GM10847 (cell line): ENCODE data around the gene AGAP3.

ENCODE experiments used
- POLR2A ChIP-seq: IDR thresholded peaks from 2 replicates; pipeline ENCODE4 v1.6.1; 2011; ENCODE audit not compliant: insufficient read length; ENCODE audit errors: extremely low read depth

Gene AGAP3

DNA sequence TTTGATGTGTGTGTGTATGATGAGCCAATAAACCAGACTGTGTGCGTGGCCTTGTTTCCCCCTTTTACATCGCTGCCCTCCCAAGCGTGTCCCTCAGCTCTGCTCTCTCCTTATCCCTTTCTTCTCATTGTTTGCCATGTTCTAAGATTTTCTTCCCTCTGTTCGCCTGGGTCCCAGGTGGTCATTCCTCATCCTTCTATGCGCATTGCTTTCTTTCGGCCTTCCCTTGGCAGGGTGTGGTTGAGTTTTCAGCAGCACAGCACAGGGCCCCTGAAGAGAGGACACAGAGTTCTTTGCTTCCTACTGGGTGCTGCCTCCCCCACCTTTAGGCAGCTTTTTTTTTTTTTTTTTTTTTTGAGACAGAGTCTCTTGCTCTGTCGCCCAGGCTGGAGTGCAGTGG is 58.1 kb downstream of the AGAP3 start:
- TF ChIP-seq POLR2A = no peak

DNA sequence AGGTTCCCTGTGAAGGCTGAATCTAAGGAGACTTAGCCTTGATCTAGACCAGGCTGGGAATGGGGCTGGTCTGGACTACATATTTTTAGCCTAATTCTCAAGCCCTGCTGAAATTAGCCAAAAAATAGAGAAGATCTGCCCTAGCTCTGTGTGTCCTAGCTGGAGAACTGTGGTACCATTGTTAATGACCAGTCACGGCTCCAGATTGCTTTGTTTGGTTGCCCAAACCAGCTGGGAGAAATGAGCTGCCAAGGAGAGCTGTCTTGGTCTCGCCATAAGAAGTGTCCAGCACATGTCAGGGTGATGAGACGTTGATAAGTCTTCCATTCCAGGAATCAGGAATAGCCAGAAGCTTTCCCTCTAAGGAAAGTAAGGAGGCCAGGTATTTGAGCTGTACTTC is 60.5 kb downstream of the AGAP3 start:
- no peak for TF ChIP-seq POLR2A

DNA sequence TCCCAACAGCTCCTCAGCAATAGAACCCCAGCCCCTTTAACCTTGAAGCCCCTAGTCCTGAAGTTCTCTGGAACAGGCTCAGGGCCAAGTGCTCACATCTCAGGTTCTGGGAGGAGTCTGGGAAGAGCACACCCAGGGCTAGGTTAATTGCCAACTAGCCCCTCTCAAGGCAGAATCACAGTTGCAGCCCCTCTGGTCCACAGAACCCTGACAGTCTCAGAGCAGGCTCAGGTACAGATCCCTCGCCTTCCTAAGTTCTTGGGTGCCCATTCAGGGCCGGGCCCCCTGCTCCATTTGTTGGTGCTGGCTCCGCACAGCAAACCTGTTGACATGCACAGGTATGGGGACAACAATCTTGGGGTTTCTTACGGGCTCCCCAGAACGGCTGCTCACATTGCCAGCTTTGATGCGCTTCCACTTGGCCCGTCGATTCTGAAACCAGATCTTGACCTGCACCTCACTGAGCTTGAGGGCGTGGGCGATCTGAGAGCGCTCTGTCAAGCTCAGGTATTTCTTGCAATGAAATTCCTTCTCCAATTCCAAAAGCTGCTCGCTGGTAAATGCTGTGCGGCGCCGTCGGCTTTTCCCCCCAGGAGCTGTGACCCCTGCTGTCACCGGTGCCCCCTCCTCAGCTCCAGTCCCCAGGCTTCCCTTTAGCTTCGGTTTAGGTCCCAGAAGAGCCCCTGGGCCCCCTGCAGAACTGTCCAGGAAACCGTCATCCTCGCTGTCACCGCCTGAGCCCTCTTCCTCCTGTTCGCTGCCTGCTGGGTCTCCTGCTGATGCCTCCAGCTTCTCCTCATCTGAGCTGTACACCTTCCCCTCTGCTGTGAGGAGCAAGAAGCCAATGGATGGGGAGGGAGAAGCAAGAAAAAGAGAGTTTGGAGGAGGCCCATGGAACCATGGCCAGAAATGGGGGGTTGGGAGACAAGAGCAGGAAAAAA is 62.3 kb downstream of the AGAP3 start:
- TF ChIP-seq POLR2A = no peak

DNA sequence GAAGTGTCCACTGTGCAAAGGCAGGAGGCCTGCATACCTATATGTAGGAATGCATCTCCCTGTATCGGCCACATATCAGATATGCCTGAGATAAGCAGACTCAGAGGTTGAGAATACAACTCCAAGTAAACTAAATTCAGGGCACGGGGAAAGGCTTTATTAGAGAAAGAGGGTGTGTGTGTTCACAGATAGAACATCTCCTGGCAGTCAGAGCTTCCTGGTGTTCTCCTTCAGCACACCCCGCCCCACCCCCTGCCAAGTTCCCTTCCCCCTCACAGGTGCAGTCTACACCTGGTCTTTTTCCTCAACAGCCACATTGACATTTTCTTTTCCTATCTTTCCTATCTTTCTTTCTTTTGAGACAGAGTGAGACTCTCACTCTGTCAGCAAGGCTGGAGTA is 64.1 kb downstream of the AGAP3 start:
- TF ChIP-seq POLR2A = no peak

DNA sequence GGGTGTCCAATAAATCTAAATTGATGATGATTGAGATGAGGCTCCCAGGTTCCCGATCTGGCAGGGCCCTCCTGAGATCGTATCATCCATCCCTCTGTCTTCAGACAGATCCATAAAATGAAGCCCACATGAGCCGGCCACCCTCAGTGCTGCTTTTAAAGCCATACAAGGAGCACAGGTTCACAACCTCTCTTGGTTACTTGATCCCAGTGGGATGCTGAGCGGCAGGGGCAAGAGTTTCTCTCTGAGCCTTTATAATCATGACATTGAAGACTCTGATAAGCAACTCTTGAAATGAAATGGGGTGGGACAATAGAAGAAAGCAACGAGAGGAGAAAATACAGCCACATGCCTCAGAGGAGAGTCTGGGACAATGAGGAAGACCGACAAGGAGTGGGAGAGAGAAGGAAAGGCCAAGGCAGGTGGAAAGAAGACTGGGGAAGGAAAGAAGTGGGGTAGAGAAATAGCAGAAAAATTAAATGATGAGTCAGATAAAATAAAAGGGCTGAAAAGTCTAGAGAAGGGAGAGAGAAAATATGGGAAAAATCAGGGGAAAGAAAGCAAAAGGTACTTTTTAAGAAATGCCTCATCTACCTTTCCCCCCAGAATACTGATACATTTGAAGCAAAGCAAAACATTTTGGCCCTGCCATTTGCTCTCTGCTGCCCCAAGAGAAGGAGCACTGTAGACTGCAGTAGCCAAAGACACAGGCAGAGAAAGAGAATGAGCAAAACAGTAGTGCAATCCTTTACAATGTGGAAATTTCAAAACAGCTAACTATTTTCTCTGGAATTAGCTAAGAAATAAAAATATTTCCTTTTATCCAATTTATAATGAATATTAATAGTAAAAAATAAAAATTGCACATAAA is 66.6 kb downstream of the AGAP3 start:
- TF ChIP-seq POLR2A = no peak

DNA sequence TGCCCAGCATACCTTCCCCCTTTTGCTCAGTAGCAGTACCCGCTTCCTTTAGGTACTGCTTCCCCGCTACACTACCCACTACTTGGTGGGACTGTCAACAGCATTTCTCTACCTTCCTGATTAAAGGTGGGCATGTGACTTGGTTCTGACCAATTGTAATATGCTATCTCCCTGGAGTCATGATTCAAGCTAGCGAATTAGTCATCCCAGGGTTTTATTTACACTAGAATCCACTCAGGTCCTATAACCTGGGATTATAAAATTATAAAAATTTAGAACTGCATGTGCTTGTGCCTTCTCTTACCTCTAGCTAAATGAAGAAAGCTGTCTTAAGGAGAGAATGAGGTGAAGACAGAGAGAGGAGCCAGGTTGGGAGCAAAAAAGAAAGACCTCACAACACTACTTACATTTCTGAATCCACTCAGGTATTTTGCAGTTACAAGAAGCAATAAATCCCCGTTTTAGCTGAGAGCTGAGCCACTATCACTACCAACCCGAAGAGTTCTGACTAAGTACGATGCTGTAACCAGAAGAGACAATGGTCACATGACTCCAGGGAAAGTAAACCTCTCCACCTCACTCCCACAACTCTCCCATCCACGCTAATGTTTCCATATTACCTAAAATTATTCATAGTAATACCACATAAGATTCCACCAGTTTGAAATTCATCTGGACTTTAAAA is 71.5 kb downstream of the AGAP3 start:
- no peak for TF ChIP-seq POLR2A

DNA sequence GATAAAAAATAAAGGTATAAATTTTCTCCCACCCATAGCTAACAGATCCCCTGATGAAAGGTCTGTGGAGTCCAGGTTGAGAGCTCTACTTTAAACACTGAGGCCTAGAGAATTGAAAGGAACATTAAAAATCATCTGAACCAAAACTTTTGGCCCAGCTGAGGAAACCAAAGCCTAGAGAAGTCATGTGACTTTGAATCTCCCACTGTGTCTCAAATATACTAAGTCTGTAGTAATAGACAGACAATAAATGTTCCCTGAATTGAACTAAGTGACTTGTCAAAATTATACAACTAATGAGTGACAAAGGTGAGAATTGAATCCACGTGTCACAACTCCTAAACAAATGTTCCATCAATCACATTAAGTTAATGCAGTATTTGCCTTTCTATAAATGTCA is 75.5 kb downstream of the AGAP3 start:
- no peak for TF ChIP-seq POLR2A

DNA sequence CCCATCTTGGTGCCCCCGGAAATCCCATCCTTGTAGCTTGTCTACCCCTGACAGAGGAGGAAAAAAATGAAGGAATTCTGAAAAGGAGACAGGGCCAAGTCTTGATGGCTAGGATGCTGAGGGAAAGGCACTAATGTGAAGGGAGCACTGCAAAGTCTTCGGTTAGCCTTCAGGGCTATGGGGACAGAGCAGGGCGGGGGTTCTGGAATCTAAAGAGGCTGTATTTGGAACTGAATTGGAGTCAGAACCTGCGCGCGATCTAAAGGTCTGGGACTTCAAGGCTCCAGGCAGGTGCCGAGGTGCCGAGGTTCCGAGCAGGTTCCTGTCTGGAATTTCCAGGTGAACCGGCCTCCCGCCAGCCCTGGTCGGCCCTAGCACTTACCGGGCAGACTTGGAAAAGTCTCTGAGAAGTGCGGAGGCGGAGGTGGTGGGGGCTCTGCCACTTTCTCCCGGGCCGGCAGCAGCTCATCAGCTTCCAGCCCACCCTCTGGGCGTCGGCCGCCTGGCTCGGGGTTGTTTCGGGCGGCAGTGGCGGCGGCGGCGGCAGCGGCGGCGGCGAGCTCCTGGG is 80.4 kb downstream of the AGAP3 start:
- TF ChIP-seq POLR2A = no peak

DNA sequence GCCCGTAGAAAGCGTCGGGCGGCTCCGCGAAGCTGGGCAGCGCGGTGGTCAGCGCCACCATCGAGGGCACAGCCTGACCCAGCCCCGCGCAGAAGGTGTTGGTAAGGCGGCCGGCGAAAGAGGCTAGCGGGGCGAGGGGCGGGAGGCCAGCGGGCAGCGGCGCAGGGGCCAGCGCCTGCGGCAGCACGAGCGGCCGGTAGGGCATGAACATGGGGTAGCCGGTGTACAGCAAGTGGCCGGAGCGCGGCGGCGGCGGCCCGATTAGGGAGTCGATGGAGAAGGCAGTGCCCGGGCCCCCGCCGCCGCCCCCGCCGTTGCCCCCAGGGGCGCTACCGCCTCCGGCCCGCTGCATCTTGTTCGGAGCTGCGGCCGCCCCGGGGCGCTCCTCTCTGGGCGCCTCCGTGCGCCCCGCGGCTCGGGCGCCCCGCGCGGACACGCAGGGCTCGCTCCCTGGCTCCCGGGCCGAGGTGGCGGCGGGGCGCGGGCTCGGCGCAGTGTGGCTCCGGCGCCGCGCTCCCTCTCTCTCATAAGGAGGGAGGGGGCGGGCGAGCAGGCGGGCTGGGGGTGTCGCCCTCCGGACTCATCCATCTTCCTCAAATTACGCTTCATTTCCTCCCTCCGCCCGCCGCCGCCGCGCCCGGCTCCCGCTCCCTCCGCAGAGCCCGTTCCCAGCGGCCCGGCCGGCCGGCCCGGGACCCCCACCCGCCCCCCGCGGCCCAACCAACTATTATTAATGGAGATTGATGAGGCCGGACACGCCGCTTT is 81.1 kb downstream of the AGAP3 start, which contains the start of gene GBX1:
Gene GBX1, minus strand, starts transcription at position 498 of the 765 bp plus-strand sequence. Its CDS starts 146 bp downstream, at position 352.
- TF ChIP-seq POLR2A = no peak

DNA sequence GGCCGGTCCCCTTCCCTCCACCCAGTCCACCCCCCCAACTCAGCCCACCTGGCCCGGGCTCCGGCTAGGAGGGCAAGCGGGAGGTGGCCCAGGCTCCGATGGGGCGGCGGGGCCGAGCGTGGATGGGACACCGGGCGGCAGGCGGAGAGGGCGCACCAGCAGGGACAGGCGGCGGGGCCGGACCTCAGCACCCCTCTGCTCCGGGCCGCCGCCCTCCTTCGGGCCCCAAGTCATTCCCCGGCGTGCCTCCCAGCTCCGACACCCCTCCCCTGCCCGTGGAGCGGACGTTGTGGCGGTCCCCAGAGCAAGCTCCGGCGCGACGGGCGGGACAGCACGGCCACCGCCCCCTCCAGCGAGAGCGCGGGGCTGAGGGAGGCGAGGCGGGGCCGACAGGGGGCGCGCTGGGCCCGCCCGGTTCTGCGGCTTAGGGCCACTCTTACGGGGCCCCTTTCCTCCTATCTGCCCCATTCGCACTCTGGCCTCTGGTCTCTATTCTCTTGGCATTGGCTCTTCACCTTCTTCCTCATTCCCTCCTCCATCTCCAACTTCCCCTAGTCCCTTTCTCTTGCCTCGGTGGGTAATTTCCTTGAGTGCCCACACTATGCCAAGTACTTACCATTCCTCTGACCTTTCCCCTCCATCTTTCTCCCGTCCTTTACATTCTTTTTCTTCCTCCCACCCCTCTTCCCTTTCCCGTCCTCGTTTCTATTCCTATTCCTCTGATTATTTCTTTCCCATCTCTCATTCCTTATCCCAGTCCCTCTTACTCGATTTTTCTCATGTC is 81.9 kb downstream of the AGAP3 start:
- TF ChIP-seq POLR2A = no peak

DNA sequence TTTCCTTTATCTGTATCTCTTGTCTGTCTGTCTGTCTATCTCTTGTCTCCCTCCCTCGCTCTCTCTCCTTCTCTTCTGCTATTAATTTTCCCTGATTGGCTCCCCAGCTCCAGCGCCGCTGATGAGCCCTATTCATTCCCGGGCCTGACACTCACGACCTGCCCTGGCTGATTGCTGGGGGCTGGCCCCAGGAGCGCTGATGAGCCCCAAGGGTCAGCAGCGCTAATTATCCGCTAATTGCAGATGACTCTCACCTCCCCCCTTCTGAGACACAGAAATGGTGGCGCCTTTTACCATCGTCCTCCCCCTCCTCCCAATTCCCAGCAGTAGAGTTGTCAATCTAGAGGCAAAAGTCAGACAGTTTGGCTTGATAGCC is 82.5 kb downstream of the AGAP3 start:
- TF ChIP-seq POLR2A = no peak

DNA sequence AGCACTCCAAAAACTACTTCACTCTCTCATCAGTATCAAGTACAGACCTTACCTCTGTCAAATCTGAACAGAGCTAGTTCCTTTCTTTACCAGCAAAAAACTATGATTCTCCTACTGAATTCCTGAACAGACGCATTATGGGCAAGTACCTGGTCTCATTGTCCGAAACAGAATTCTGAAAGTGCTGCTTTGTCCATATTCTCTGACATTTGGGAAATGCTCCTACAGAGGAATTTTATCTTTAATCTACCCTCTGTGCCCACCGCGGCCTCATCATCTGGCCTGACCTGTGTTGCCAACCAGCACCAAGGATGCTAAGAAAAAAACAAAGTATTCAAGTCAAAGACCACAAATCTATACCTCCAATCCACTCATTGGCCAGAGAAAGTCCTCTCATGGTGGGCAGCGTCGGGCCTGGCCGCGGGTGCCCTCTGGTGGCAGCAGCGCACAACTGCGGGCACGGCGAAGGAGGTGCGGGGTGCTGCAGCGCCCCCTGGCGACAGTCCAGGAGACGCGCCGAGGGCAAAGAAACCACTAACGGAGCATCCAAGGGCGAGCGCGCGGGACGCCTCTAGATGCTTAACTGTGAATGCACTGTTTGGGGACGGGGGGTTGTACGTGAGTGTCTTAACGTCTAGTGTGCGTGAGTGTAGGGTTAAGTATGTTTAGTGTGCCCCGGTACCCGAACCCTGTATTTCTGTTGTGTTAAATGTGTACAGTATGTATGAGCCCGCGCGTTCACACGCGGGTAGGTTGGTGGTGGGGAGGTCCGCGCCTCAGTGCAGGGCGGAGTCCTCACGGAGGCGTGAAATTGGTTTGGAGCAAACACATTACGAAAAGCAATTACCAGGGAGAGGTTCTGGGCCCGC is 86.2 kb downstream of the AGAP3 start:
- TF ChIP-seq POLR2A = no peak
